Activated T-cell treated with anti-CD3 and anti-CD28 coated beads, Interleukin-2, amount 50 U/mL, for 4 hours (primary cell): ENCODE data around the gene LIPC. TPM values are rescaled to one million over a fixed set of nuclear protein-coding genes. Genes with fewer than 3 reads are reported as not detected.
A peak's percentile ranks its signal among the peaks of the same experiment; 100 is the strongest.

Source experiments
- ATAC-seq, 2 donors: fragments of 200-7000 bp; cut with Tn5 transposase; one replicate each; pipeline ENCODE4 v1.10.0; 2021
- DNase-seq: peaks from one replicate; pipeline ENCODE4 v3.0.0-alpha.2; 2020
- H3K27me3 Mint-ChIP-seq: one replicate; pipeline ENCODE4 v1.8.0; 2021; ENCODE audit warnings: low read depth, mixed read lengths
- H3K36me3 Mint-ChIP-seq: one replicate; pipeline ENCODE4 v1.8.0; 2022; ENCODE audit warnings: mixed read lengths; ENCODE audit not compliant: insufficient read depth
- H3K4me1 Mint-ChIP-seq: one replicate; pipeline ENCODE4 v1.8.0; 2021; ENCODE audit warnings: low read depth, mixed read lengths
- H3K4me3 Mint-ChIP-seq: one replicate; pipeline ENCODE4 v1.8.0; 2021; ENCODE audit warnings: mild to moderate bottlenecking, moderate library complexity, mixed read lengths
- H3K9me3 Mint-ChIP-seq: one replicate; pipeline ENCODE4 v1.8.0; 2021; ENCODE audit warnings: mixed read lengths
- total RNA-seq, 3 donors: library from RNA; stranded (reverse); gene quantifications; one replicate each; pipeline ENCODE4 v1.2.1, GENCODE V29; 2021

The LIPC gene
- total RNA-seq, 3 donors from 2014 or later: 0.28 TPM; not detected in 2

DNA sequence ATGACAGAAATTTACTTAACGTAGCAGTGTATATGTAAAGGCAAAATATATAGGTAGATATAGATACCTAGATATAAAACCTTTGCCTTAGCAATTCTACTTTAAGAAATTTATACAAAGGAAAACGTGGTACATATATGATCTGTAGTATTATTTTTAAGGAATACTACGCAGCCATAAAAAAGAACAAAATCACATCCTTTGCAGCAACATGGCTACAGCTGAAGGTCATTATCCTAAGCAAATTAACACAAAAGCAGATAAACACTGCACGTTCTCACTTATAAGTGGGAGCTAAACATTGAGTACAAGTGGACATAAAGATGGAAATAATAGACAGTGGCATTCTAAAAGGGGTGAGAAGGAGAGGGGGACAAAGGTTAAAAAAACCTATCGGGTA is 14.8 kb upstream of the LIPC start:
- Mint-ChIP-seq H3K4me3 (no peak overlapping the region), H3K36me3 (no peaks in the 10 kb centered on the region), H3K27me3 (no peaks in the 10 kb centered on the region), H3K9me3 (peaks cover 12% of the 10 kb centered on the region), H3K4me1 (peaks cover 5% of the 10 kb centered on the region)
- ATAC-seq (no peak), DNase-seq (no peak)

DNA sequence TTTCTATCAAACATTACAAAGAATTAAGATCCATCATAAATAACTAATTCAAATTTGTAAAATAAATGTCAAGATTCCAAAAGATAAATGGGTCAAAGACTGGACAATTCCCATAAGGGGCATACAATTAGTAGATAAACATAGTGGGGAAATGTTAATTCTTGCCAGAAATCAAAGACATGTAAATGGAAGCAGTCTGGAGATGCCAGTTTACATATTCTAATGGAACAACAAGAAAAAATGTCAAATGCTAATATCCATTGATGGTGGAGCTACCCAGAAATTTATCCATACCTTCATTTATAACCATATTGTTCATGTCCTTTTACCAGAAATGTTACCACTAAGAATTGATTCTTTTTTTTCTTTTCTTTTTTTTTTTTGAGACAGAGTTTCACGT is 13.7 kb upstream of the LIPC start:
- no peaks in the 10 kb centered on the region for H3K27me3 Mint-ChIP-seq
- peaks cover 12% of the 10 kb centered on the region for H3K9me3 Mint-ChIP-seq
- H3K36me3 Mint-ChIP-seq: no peaks in the 10 kb centered on the region
- no peak overlapping the region for H3K4me3 Mint-ChIP-seq
- DNase-seq (no peak), ATAC-seq (no peak)
- peaks cover 5% of the 10 kb centered on the region for H3K4me1 Mint-ChIP-seq

DNA sequence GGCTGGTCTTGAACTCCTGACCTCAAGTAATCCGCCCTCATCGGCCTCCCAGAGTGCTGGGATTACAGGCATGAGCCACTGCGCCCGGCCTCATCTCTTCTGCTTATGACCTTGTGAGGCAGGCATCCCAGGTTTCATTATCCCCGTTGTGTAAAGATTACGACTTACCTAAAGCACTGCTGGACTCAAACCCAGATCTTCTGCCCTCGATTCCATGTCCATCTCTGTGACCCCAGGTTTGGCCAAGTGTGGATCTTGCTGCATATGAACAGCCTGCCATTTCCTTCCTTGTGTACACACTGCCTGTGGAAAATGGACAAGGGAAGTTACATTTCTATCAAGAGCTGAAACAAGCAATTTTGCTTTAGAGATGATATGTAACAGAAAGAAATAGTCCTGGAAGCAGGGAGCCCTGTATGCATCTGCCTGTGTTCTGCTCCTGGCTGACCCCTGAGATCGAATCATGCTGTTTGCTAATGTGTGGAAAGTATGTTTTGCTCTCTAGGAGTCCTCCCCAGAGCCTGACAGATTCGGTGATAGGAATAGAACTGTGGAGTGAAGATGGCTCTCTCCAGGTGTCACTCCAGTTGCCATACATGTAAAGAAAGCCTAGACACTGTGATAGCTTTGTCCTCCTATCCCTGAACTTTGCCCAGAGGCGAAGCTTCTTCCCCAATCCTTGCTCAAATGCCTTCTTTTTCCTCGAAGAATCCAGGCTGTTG is 11.8 kb upstream of the LIPC start:
- Mint-ChIP-seq H3K4me1 (peaks cover 5% of the 10 kb centered on the region), H3K4me3 (no peak overlapping the region), H3K9me3 (peaks cover 12% of the 10 kb centered on the region), H3K27me3 (no peaks in the 10 kb centered on the region), H3K36me3 (no peaks in the 10 kb centered on the region)
- ATAC-seq (no peak), DNase-seq (no peak)

DNA sequence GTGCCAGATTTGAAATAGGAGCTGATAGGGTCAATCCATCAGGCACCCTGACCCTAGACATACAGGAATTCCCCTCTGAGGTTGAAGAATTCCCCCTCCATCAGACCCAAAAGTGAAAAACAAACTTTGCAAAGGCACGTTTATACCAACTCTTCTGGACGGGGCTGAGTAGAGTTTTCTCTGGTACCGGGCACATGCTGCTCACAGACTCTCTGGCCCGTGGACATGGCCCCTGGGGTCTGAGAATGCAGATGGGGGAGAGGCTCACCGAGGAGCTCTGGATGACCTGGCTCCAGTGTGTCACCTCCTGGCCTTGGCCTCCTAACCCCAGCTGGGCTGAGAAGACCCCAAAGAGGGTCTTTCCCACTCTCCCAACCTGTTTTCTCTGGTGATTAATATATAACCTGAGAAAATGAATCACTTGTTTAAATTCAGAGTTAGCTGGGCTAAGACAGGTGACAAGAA is 11.2 kb upstream of the LIPC start:
- no peaks in the 10 kb centered on the region for H3K36me3 Mint-ChIP-seq
- H3K9me3 Mint-ChIP-seq: peaks cover 12% of the 10 kb centered on the region
- DNase-seq (no peak), ATAC-seq (peak; percentile 48 to 58)
- H3K4me1 Mint-ChIP-seq: peaks cover 5% of the 10 kb centered on the region
- H3K27me3 Mint-ChIP-seq: no peaks in the 10 kb centered on the region
- H3K4me3 Mint-ChIP-seq: no peak overlapping the region

DNA sequence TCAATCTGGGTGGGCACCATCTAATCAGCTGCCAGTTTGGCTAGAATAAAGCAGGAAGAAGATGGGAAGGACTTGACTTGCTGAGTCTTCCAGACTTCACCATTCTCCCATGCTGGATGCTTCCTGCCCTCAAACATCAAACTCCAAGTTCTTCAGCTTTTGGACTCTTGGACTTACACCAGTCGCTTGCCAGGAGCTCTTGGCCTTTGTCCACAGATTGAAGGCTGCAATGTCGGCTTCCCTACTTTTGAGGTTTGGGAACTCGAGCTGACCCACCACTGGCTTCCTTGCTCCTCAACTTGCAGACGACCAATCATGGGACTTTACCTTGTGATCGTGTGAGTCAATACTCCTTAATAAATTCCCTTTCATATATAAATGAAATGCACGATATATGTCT is 8.6 kb upstream of the LIPC start:
- Mint-ChIP-seq H3K36me3 (no peaks in the 10 kb centered on the region), H3K27me3 (no peaks in the 10 kb centered on the region), H3K9me3 (no peaks in the 10 kb centered on the region), H3K4me1 (peaks cover 5% of the 10 kb centered on the region), H3K4me3 (no peak overlapping the region)
- DNase-seq (no peak), ATAC-seq (no peak)

DNA sequence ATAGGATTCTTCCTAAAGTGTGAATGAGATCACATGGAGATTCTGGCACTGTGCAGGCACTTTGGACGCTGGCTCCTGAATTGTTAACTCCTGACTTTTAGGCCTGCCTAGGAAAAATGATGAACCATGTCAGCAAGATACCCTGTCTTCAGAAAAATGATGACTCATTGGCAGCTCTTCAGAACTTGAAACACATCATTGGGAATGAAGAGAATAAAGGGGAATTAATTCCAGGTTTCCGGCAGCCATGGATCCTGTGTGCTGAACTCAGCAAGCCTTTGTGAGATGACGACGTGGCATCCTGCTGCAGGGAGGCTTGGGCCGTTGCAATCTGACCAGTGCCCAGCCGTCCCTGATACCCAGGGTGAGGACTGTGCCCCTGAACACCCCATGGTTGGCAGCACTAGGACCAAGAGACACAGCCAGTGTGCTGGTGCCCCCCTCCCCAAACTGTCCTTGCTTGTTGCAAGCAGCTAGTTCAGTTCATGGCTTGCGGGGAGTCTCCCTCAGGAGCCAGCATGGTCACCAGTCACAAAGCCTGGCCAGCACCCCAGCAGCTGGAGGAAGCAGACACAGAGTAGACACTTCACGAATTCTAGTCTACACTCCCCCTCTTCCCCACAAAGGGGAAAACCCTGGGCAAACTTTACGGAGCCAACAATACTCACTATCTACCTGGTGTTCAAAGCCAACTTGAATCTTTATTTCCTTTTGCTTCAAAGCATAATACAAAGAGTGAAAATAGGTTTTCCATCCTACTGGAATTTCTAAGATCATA is 7.8 kb upstream of the LIPC start:
- Mint-ChIP-seq H3K27me3 (no peaks in the 10 kb centered on the region), H3K9me3 (no peaks in the 10 kb centered on the region), H3K36me3 (no peaks in the 10 kb centered on the region), H3K4me3 (no peak overlapping the region), H3K4me1 (peaks cover 5% of the 10 kb centered on the region)
- ATAC-seq: no peak
- DNase-seq: no peak

DNA sequence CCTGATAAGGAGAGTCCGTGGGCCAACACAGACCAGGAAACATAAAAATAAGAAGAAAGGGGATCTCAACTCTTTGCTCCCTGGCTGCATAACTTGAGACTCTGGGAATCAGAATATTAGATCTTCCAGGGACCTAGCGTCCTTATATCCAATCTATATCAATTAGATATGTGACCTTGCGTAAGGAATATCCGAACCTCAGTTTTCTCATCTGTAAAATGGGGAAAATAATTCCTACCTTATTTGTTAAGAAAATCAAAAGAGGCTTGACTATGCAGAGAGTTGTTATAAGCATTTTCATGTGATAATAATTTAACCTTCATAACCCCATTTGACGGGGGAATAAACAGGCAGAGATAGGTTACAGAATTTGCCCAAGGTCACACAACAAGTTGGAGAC is 7.1 kb upstream of the LIPC start:
- no peak for DNase-seq
- Mint-ChIP-seq H3K36me3 (no peaks in the 10 kb centered on the region), H3K4me1 (peaks cover 5% of the 10 kb centered on the region), H3K27me3 (no peaks in the 10 kb centered on the region), H3K4me3 (no peak overlapping the region), H3K9me3 (no peaks in the 10 kb centered on the region)
- no peak for ATAC-seq

DNA sequence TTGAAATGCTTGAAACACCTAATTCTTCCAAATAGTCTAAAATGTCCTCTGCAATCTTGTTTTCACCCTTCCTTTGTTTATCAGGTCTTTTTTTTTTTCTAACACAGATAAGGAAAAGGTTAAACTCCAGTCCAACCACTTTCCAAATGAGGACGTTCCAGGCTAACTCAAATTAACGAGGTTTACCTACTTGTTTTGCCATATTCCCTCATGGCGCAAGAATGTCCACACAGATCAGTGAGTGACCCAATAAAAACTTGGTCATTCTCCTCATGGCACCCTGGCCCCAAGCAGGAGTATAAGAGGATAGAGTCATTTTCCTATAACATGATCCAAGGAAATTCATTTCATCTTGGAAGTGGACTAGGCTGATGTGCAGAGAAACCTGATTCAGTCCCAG is 6.6 kb upstream of the LIPC start:
- Mint-ChIP-seq H3K4me1 (peaks cover 5% of the 10 kb centered on the region), H3K27me3 (no peaks in the 10 kb centered on the region), H3K36me3 (no peaks in the 10 kb centered on the region), H3K4me3 (no peak overlapping the region), H3K9me3 (no peaks in the 10 kb centered on the region)
- DNase-seq (no peak), ATAC-seq (no peak)

DNA sequence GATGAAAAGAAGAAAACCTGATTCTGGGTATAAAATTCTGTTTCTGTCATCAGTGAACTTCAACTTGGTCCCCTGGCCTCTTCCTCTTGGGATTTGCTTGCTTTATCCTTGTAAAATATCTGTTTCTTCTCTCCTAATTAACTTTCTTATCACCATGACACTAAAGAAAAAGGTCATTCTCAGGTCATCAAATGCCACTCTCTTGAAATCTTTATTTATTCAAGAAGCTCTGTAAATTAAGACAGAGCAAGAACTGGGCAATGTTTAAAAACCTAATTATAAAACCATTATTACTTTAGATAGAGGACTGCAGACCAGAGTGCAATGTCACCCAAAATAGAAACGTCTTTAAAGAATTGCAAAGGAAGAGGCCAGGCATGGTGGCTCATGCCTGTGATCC is 6.0 kb upstream of the LIPC start:
- H3K4me1 Mint-ChIP-seq: peaks cover 2% of the 10 kb centered on the region
- ATAC-seq (no peak), DNase-seq (no peak)
- H3K27me3 Mint-ChIP-seq: peaks cover 2% of the 10 kb centered on the region
- no peak overlapping the region for H3K4me3 Mint-ChIP-seq
- no peaks in the 10 kb centered on the region for H3K36me3 Mint-ChIP-seq
- no peaks in the 10 kb centered on the region for H3K9me3 Mint-ChIP-seq

DNA sequence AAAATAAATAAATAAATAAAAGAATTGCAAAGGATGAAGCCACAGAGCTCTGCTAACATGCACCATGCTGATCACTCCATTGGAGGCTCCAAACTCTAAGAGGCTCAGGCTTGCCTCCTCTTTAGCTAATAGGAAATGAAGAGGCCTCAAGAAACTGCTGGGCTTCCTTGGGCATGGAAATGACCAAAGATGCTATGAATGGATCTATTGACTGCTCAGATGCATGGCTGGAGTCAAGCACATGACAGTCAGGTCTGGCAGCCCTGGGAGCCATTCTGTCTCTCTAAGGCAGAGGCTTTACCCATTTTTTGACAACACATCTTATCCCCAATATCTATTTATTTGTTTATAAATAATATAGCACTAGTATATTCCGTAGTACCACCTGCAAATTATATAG is 5.3 kb upstream of the LIPC start:
- Mint-ChIP-seq H3K27me3 (peaks cover 4% of the 10 kb centered on the region), H3K4me1 (peaks cover 2% of the 10 kb centered on the region), H3K4me3 (no peak overlapping the region), H3K9me3 (no peaks in the 10 kb centered on the region), H3K36me3 (no peaks in the 10 kb centered on the region)
- no peak for DNase-seq
- ATAC-seq: no peak

DNA sequence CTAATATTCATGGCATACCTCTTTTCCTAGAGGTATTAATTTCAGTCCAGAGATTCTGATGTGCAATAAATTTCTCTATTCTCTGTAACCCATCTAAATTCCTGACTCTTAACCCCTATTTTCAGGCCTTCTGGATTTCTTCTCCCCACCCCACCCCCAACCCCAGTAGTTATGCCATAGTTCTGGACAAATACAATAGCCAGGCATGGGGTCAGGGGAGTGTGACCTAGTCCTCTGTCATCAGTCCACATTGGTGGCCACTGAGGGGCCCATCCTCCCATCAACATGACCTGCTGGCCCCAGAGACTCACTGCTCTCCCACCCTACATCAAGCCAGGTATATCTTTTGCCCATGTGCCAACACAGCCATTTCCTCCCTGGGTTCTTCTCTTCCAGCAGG is 3.8 kb upstream of the LIPC start:
- H3K36me3 Mint-ChIP-seq: no peaks in the 10 kb centered on the region
- no peak overlapping the region for H3K4me3 Mint-ChIP-seq

DNA sequence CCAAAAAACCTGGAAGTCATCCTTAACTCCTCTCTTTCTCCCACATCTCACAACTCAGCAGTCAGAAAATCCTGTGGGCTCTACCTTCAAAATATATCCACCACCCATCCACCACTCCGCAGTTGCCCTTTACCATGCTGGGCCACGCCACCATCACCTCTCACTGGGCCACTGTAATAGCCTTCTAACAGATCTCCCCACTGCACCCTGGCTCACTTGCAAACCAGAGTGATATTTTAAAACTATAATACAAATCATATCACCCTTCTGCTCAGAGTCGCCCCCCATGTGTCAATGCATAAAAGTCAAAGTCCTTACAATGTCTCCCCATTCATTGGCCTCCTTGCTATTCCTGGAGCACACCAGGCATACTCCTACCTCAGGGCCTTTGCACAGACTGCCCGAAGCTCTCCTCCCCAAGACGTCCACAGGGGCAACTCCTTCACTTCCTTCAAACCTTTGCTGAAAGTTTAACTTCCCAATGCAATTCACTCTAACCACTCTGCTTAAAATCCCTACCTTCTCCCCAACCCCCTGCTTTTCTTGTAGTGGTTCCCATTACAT is 1.5 kb upstream of the LIPC start:
- no peaks in the 10 kb centered on the region for H3K4me1 Mint-ChIP-seq
- no peak overlapping the region for H3K4me3 Mint-ChIP-seq
- DNase-seq: no peak
- no peak for ATAC-seq
- peaks cover 4% of the 10 kb centered on the region for H3K27me3 Mint-ChIP-seq
- H3K9me3 Mint-ChIP-seq: no peaks in the 10 kb centered on the region
- no peaks in the 10 kb centered on the region for H3K36me3 Mint-ChIP-seq

More for the DNA sequence above, 3.8 kb upstream of the LIPC start:
- Mint-ChIP-seq H3K9me3 (no peaks in the 10 kb centered on the region), H3K27me3 (peaks cover 4% of the 10 kb centered on the region), H3K4me1 (no peaks in the 10 kb centered on the region)
- ATAC-seq: no peak
- no peak for DNase-seq

DNA sequence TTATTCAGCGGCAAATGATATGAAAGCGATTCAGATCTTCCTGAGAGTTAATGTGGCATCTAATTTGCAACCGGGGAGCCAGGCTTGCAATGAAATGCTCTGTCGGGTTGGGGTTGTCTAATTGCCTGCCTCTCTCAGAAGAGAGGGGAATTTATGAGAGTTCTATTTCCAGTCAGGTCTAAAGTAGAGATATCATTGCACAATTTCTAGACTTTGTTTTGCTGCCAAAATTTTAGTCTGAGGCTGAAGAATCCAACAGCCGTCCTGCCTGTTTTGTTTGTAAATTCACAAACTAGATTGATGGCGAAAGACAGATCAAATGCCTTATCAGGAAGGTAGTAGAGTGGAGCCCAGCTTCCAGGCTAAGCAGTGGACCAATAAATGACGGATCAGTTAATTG is 610 bp downstream of the LIPC start:
- DNase-seq: no peak
- Mint-ChIP-seq H3K4me3 (no peak overlapping the region), H3K9me3 (no peaks in the 10 kb centered on the region), H3K36me3 (no peaks in the 10 kb centered on the region), H3K4me1 (no peaks in the 10 kb centered on the region), H3K27me3 (peaks cover 4% of the 10 kb centered on the region)
- ATAC-seq: no peak

DNA sequence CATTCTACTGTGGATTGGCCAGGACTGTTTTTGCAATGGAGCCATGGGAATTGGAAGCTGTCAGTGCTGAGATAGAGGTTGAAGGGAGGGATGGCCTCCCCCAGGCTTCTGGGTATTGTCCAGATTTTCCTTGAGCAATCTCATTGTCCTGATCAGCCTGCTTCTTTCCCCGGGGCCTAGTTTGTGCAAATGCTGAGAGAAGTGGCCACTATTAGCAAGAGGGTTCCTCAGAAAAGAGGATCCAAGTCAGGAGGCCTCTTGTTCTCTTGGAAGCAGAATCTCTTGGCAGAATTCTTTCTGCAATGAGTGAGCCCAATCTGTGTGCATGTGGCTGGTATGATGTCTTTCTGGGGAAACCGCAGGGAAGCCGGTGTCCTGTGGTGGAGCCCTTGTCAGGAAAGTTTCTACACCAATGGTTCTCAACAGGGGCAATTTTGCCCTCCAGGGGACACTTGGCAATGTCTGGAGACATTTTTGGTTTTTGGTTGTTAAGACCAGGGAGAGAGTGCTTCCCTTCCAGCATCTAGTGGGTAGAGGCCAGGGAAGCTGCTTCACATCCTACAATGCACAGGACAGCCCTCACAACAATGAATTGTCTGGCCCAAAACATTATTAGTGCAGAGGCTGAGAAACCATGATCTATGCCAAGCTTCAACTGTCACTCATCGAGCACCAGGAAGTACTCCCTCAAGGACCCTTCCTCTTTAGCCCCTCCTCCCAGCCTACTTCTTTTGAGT is 2.0 kb downstream of the LIPC start:
- H3K4me3 Mint-ChIP-seq: no peak overlapping the region

More for the DNA sequence above, 2.0 kb downstream of the LIPC start:
- no peak for ATAC-seq
- Mint-ChIP-seq H3K4me1 (no peaks in the 10 kb centered on the region), H3K36me3 (no peaks in the 10 kb centered on the region), H3K9me3 (no peaks in the 10 kb centered on the region), H3K27me3 (peaks cover 4% of the 10 kb centered on the region)
- DNase-seq: no peak
